ENCODE measurements around the gene ARHGAP30. TPM values are rescaled to one million over a fixed set of nuclear protein-coding genes. Genes with fewer than 3 reads are reported as not detected.

Gene ARHGAP30
- total and polyA plus RNA-seq, 2 of the 8 experiments (the other 6 are each of a cell fraction or from before 2014, with no cell fraction given): 0.27 to 0.39 TPM

GRCh38 chr1:161085165-161085564 is 15.5 kb upstream of the ARHGAP30 start:
- Histone ChIP-seq H3K4me3 (ENCODE audit: extremely low read depth in 1 of 4, insufficient read depth in 2 of 4, low read depth in 3 of 4, low read length in 4 of 4) (no peak overlapping the region), H3K4me2 (ENCODE audit: insufficient read depth in 1 of 2, low read depth in 2 of 2, low read length in 2 of 2) (no peak overlapping the region), H3K23me2 (ENCODE audit: low read depth, low read length) (peaks cover 2% of the 10 kb centered on the region; the same call in 1 of the 2 replicates), H3K14ac (ENCODE audit: insufficient read length) (no peak overlapping the region), H2AFZ (ENCODE audit: low read length) (no peak overlapping the region), H3K36me3 (ENCODE audit: control insufficient read depth in 2 of 4, insufficient read depth in 4 of 4, low read length in 3 of 4) (no peaks in the 10 kb centered on the region), H2BK12ac (ENCODE audit: low read depth, low read length) (no peak overlapping the region), H4K8ac (ENCODE audit: extremely low read depth, insufficient read depth, low read length) (0 out of 2 replicates have a peak overlapping the region, but pooled peaks have one; percentile 9), H3K27ac (ENCODE audit: low read depth, low read length) (no peak overlapping the region), H3K79me1 (ENCODE audit: low read depth, low read length) (no peaks in the 10 kb centered on the region), H3K4me1 (replicated peaks in 1 of 4; ENCODE audit: control insufficient read depth in 3 of 4, insufficient read depth in 4 of 4, low read length in 3 of 4) (peaks cover 0 to 12% (median 0%) of the 10 kb centered on the region in 4 experiments; a peak in 3 of 7 replicates), H3K56ac (replicated peaks; ENCODE audit: insufficient read length, low read depth, low read length) (no peak overlapping the region), H2BK20ac (ENCODE audit: low read length) (no peak overlapping the region), H2BK120ac (replicated peaks; ENCODE audit: low read depth, low read length) (no peak overlapping the region), H2BK5ac (ENCODE audit: low read depth, low read length) (no peak overlapping the region), H4K91ac (replicated peaks; ENCODE audit: insufficient read length, low read length) (no peak overlapping the region), H3K23ac (ENCODE audit: insufficient read length) (no peak overlapping the region), H3K9ac (replicated peaks in 1 of 4; ENCODE audit: extremely low read depth in 1 of 4, low read depth in 3 of 4, low read length in 3 of 4) (no peak overlapping the region), H2BK15ac (ENCODE audit: low read length) (0 out of 2 replicates have a peak overlapping the region, but pooled peaks have one; percentile 81), H3K27me3 (replicated peaks in 1 of 4; ENCODE audit: control insufficient read depth in 3 of 4, extremely low read depth in 1 of 4, insufficient read depth in 3 of 4, low read length in 3 of 4) (no peaks in the 10 kb centered on the region), H4K20me1 (replicated peaks in 1 of 2; ENCODE audit: control insufficient read depth in 1 of 2, insufficient read depth in 2 of 2, low read length in 2 of 2) (no peaks in the 10 kb centered on the region), H3K18ac (ENCODE audit: extremely low read depth, low read length) (no peak overlapping the region), H4K5ac (ENCODE audit: insufficient read length, low read depth, low read length) (no peak overlapping the region), H3K79me2 (ENCODE audit: control insufficient read depth in 1 of 2, insufficient read depth in 2 of 2, low read length in 2 of 2) (no peaks in the 10 kb centered on the region), H2AK5ac (ENCODE audit: low read depth, low read length) (no peak overlapping the region), H3K4ac (replicated peaks; ENCODE audit: insufficient read length, low read depth, low read length) (no peak overlapping the region), H3K9me3 (ENCODE audit: insufficient read depth in 2 of 2, low read depth in 1 of 2, low read length in 1 of 2) (no peaks in the 10 kb centered on the region)
- CTCF ChIA-PET (ENCODE audit: partially characterized antibody): interaction anchor here (1.1 to 11.9 kb wide), 4 partner anchors 13 to 43 kb away, joined by 3 to 156 read pairs (median 50); partner anchors contain the start of genes ARHGAP30 and KLHDC9
- DNase-seq (ENCODE audit: low read depth in 1 of 2, low spot score in 2 of 2) (no peak), FAIRE-seq (no peak)
- 86% methylated on average over 2 of the region's 2 CpGs; no CpG with 5 or more reads in 1 of the 2 experiments for WGBS, 2 experiments (ENCODE audit: extremely low coverage in 1 of 2, insufficient coverage in 1 of 2, insufficient read length in 1 of 2, insufficient replicate concordance in 2 of 2, low coverage in 1 of 2, low lambda C conversion rate in 2 of 2, missing lambda C conversion rate in 1 of 2)
- POLR2A ChIA-PET (ENCODE audit: partially characterized antibody): interaction anchor here (1.4 to 1.9 kb wide), 3 partner anchors 11 to 15 kb away, joined by 4 to 7 read pairs (median 5); partner anchors contain the start of genes ARHGAP30 and KLHDC9
- TF ChIP-seq TCF12 (IDR thresholded peaks at IDR 0.05; ENCODE audit: low read depth, low read length): no peak
- no peak for TF ChIP-seq POLR2AphosphoS5 (IDR thresholded peaks at IDR 0.05; ENCODE audit: low read depth, low read length)
- TF ChIP-seq SIN3A (conservative IDR thresholded peaks at IDR 0.05 in 1 of 2, IDR thresholded peaks at IDR 0.05 in 1 of 2; ENCODE audit: low read depth in 1 of 2, low read length in 2 of 2): no peak
- no peak for TF ChIP-seq CHD2 (IDR thresholded peaks at IDR 0.05; ENCODE audit: low read length)
- no peak for TF ChIP-seq TEAD4 (IDR thresholded peaks at IDR 0.05; ENCODE audit: low read depth, low read length)
- no peak for TF ChIP-seq ATF2 (IDR thresholded peaks at IDR 0.05; ENCODE audit: low read length)
- no peak for TF ChIP-seq SIX5 (IDR thresholded peaks at IDR 0.05; ENCODE audit: low read depth, low read length)
- TF ChIP-seq SAP30 (IDR thresholded peaks at IDR 0.05; ENCODE audit: insufficient read depth, insufficient replicate concordance, low read length): no peak
- TF ChIP-seq RAD21 (IDR thresholded peaks at IDR 0.05 in 1 of 2, conservative IDR thresholded peaks at IDR 0.05 in 1 of 2; ENCODE audit: low read depth in 2 of 2, low read length in 2 of 2): no peak
- no peak for TF ChIP-seq ASH2L (IDR thresholded peaks at IDR 0.05; ENCODE audit: low read length)
- TF ChIP-seq POLR2A (IDR thresholded peaks at IDR 0.05; ENCODE audit: control extremely low read depth in 1 of 2, low read depth in 2 of 2, low read length in 2 of 2): no peak
- TF ChIP-seq CBX8 (IDR thresholded peaks at IDR 0.05; ENCODE audit: borderline replicate concordance, low read depth, low read length): no peak

Data from H1 (cell line).